Activated CD4-positive, alpha-beta memory T cell treated with anti-CD3 and anti-CD28 coated beads, Interleukin-2, amount 10 ng/mL, durations not matched to agents 7 days and 5 days (primary cell): ENCODE data around the gene MAP1LC3A. TPM values are rescaled to one million over a fixed set of nuclear protein-coding genes. Genes with fewer than 3 reads are reported as not detected.

Source experiments
- CTCF ChIA-PET: fragments of 350-600 bp; sonication (Branson Sonifier 250); formaldehyde crosslinking; loops from one replicate; lab custom pipeline; 2021; ENCODE audit warnings: antibody characterized with exemption, inconsistent platforms; lab: Charles Lee
- POLR2A ChIA-PET: fragments of 350-600 bp; sonication (Branson Sonifier 250); formaldehyde crosslinking; loops from one replicate; lab custom pipeline; 2021; ENCODE audit warnings: antibody characterized with exemption; lab: Charles Lee
- DNase-seq: peaks from one replicate; pipeline ENCODE4 v3.0.0-alpha.2; 2020
- H3K27ac Mint-ChIP-seq: one replicate; pipeline ENCODE4 v1.8.0; 2021; ENCODE audit warnings: mild to moderate bottlenecking, mixed read lengths
- H3K27me3 Mint-ChIP-seq: one replicate; pipeline ENCODE4 v1.8.0; 2021; ENCODE audit warnings: mixed read lengths
- H3K36me3 Mint-ChIP-seq: one replicate; pipeline ENCODE4 v1.8.0; 2021; ENCODE audit warnings: low read depth, mixed read lengths
- H3K4me1 Mint-ChIP-seq: one replicate; pipeline ENCODE4 v1.8.0; 2021; ENCODE audit warnings: mixed read lengths
- H3K4me3 Mint-ChIP-seq: one replicate; pipeline ENCODE4 v1.8.0; 2021; ENCODE audit warnings: mild to moderate bottlenecking, mixed read lengths
- H3K9me3 Mint-ChIP-seq: one replicate; pipeline ENCODE4 v1.8.0; 2021; ENCODE audit warnings: mixed read lengths
- total RNA-seq, 2 experiments: library from RNA; stranded (reverse); gene quantifications; one replicate each; pipeline ENCODE4 v1.2.3, GENCODE V29; 2021

MAP1LC3A gene
- total RNA-seq, 2 experiments from 2014 or later = 8.9 to 10.5 TPM

- no peak overlapping the region for H3K4me3 Mint-ChIP-seq
- CTCF ChIA-PET = interaction anchor here (1.2 to 1.8 kb wide), 3 partner anchors 43 to 188 kb away, joined by 3 to 9 read pairs (median 4); no protein-coding TSS in a partner anchor
- no peaks in the 10 kb centered on the region for H3K27me3 Mint-ChIP-seq
- peak; percentile 26 for DNase-seq
- H3K27ac Mint-ChIP-seq = peak overlapping the region; percentile 85
- H3K9me3 Mint-ChIP-seq = no peaks in the 10 kb centered on the region
- peaks cover 35% of the 10 kb centered on the region for H3K4me1 Mint-ChIP-seq
- POLR2A ChIA-PET = no interaction called here
- peaks cover 13% of the 10 kb centered on the region for H3K36me3 Mint-ChIP-seq
Measured at GRCh38 chr20:34581341-34582184, 23.0 kb downstream of the MAP1LC3A start.

GRCh38 chr20:34582221-34582620 lies 23.7 kb downstream of the MAP1LC3A start:
- Mint-ChIP-seq H3K27ac (peak overlapping the region; percentile 85), H3K36me3 (peaks cover 13% of the 10 kb centered on the region), H3K4me1 (peaks cover 35% of the 10 kb centered on the region), H3K9me3 (no peaks in the 10 kb centered on the region), H3K4me3 (no peak overlapping the region), H3K27me3 (no peaks in the 10 kb centered on the region)
- CTCF ChIA-PET = interaction anchor here (1.2 to 1.6 kb wide), 2 partner anchors 44 to 126 kb away, joined by 3 to 4 read pairs; no protein-coding TSS in a partner anchor
- POLR2A ChIA-PET = interaction anchor here (1.6 kb wide), 1 partner anchor 24 kb away, joined by 7 read pairs; the partner anchor contains the start of gene MAP1LC3A
- no peak for DNase-seq

GRCh38 chr20:34582911-34583310 lies 24.4 kb downstream of the MAP1LC3A start:
- Mint-ChIP-seq H3K27me3 (no peaks in the 10 kb centered on the region), H3K27ac (no peak overlapping the region), H3K36me3 (peaks cover 13% of the 10 kb centered on the region), H3K9me3 (no peaks in the 10 kb centered on the region), H3K4me1 (peaks cover 35% of the 10 kb centered on the region), H3K4me3 (no peak overlapping the region)
- ChIA-PET CTCF (interaction anchor here (1.2 to 1.6 kb wide), 2 partner anchors 44 to 125 kb away, joined by 3 to 4 read pairs; no protein-coding TSS in a partner anchor), POLR2A (interaction anchor here (0.8 to 1.6 kb wide), 3 partner anchors 24 to 564 kb away, joined by 3 to 7 read pairs (median 3); partner anchors contain the start of genes EDEM2 and MAP1LC3A)
- DNase-seq = no peak

GRCh38 chr20:34583544-34583943 lies 25.0 kb downstream of the MAP1LC3A start:
- Mint-ChIP-seq H3K36me3 (peaks cover 13% of the 10 kb centered on the region), H3K27me3 (no peaks in the 10 kb centered on the region), H3K4me3 (no peak overlapping the region), H3K27ac (no peak overlapping the region), H3K4me1 (peaks cover 35% of the 10 kb centered on the region), H3K9me3 (no peaks in the 10 kb centered on the region)
- POLR2A ChIA-PET = interaction anchor here (1.1 to 1.6 kb wide), 2 partner anchors 25 to 563 kb away, joined by 3 to 7 read pairs; partner anchors contain the start of genes EDEM2 and MAP1LC3A
- DNase-seq = no peak
- CTCF ChIA-PET = interaction anchor here (0.8 to 1.6 kb wide), 2 partner anchors 45 to 125 kb away, joined by 4 read pairs; no protein-coding TSS in a partner anchor

GRCh38 chr20:34585019-34585418 lies 26.5 kb downstream of the MAP1LC3A start:
- no peak for DNase-seq
- H3K4me1 Mint-ChIP-seq = peaks cover 25% of the 10 kb centered on the region
- no peaks in the 10 kb centered on the region for H3K27me3 Mint-ChIP-seq
- H3K9me3 Mint-ChIP-seq = no peaks in the 10 kb centered on the region
- ChIA-PET POLR2A (no interaction called here), CTCF (interaction anchor here (0.6 kb wide), 1 partner anchor 110 kb away, joined by 4 read pairs; no protein-coding TSS in a partner anchor)
- peaks cover 10% of the 10 kb centered on the region for H3K36me3 Mint-ChIP-seq
- no peak overlapping the region for H3K4me3 Mint-ChIP-seq
- no peak overlapping the region for H3K27ac Mint-ChIP-seq

- Mint-ChIP-seq H3K27me3 (no peaks in the 10 kb centered on the region), H3K9me3 (no peaks in the 10 kb centered on the region), H3K4me1 (peaks cover 9% of the 10 kb centered on the region), H3K27ac (no peak overlapping the region), H3K36me3 (peaks cover 5% of the 10 kb centered on the region), H3K4me3 (no peak overlapping the region)
- ChIA-PET POLR2A (no interaction called here), CTCF (no interaction called here)
- no peak for DNase-seq
Measured at GRCh38 chr20:34586488-34587163, 28.1 kb downstream of the MAP1LC3A start.

GRCh38 chr20:34595377-34596184 lies 37.1 kb downstream of the MAP1LC3A start:
- Mint-ChIP-seq H3K9me3 (no peaks in the 10 kb centered on the region), H3K4me3 (no peak overlapping the region), H3K27ac (no peak overlapping the region), H3K36me3 (no peaks in the 10 kb centered on the region), H3K4me1 (no peaks in the 10 kb centered on the region), H3K27me3 (no peaks in the 10 kb centered on the region)
- CTCF ChIA-PET = no interaction called here
- POLR2A ChIA-PET = no interaction called here
- no peak for DNase-seq

GRCh38 chr20:34600892-34601653 lies 42.6 kb downstream of the MAP1LC3A start:
- no peaks in the 10 kb centered on the region for H3K27me3 Mint-ChIP-seq
- H3K36me3 Mint-ChIP-seq = no peaks in the 10 kb centered on the region
- H3K9me3 Mint-ChIP-seq = no peaks in the 10 kb centered on the region
- H3K4me3 Mint-ChIP-seq = no peak overlapping the region
- CTCF ChIA-PET = no interaction called here
- H3K4me1 Mint-ChIP-seq = peaks cover 3% of the 10 kb centered on the region
- POLR2A ChIA-PET = no interaction called here
- no peak overlapping the region for H3K27ac Mint-ChIP-seq
- DNase-seq = no peak

- Mint-ChIP-seq H3K9me3 (no peaks in the 10 kb centered on the region), H3K36me3 (no peaks in the 10 kb centered on the region), H3K27me3 (no peaks in the 10 kb centered on the region), H3K4me1 (peaks cover 3% of the 10 kb centered on the region), H3K4me3 (no peak overlapping the region), H3K27ac (no peak overlapping the region)
- DNase-seq = no peak
- ChIA-PET POLR2A (no interaction called here), CTCF (interaction anchor here (1.5 kb wide), 1 partner anchor 103 kb away, joined by 4 read pairs; no protein-coding TSS in a partner anchor)
Measured at GRCh38 chr20:34604980-34605788, 46.7 kb downstream of the MAP1LC3A start.

- H3K4me3 Mint-ChIP-seq = no peak overlapping the region
- no peak overlapping the region for H3K27ac Mint-ChIP-seq
Measured at GRCh38 chr20:34607066-34607465, 48.5 kb downstream of the MAP1LC3A start.

More at GRCh38 chr20:34607066-34607465, 48.5 kb downstream of the MAP1LC3A start:
- ChIA-PET POLR2A (no interaction called here), CTCF (no interaction called here)
- no peak for DNase-seq
- no peaks in the 10 kb centered on the region for H3K4me1 Mint-ChIP-seq
- no peaks in the 10 kb centered on the region for H3K9me3 Mint-ChIP-seq
- H3K27me3 Mint-ChIP-seq = no peaks in the 10 kb centered on the region
- peaks cover 5% of the 10 kb centered on the region for H3K36me3 Mint-ChIP-seq
